ENCODE results near the gene CAPN2. TPM values are rescaled to one million over a fixed set of nuclear protein-coding genes. Genes with fewer than 3 reads are reported as not detected.

The CAPN2 gene
- total RNA-seq, 1 donor: 340 TPM

DNA sequence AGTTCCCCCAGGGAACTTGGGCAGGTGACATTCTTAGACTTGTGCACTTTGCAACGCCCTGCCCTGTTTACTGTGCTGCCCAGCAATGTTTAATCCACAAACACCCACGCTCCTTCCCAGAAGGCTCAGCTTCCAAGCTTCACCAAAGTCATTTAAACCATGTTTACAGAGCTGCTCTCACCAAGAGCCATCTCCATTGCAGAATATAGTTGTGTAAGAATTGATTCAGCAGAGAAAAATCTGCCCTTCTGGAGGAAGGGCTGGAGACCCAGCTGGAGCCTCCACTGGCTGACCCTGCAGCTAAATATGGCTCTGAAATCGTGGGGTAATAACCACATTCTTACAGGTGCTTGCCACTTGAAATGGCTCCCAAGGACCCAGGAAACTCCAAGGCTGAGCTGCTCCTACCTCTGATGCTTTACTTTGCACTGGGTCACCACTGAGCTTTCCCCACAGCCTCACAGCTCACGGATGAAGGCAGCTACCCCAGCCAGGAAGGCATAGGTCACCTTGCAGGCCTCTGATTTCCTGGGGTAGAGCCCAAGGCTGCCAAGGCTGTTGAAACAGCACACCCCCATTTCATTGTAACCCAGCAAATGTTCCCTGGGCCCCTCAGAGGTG lies 8.7 kb downstream of the CAPN2 start:
- Histone ChIP-seq H3K9me3 (ENCODE audit: low read depth, low read length) (no peaks in the 10 kb centered on the region), H3K36me3 (ENCODE audit: insufficient read depth, low read length) (peaks cover 84% of the 10 kb centered on the region), H3K27me3 (ENCODE audit: insufficient read depth, low read length) (no peaks in the 10 kb centered on the region), H3K79me2 (ENCODE audit: insufficient read depth, low read length) (peaks cover 84% of the 10 kb centered on the region), H3K27ac (ENCODE audit: low read depth, low read length) (peak overlapping the region; percentile 87), H4K20me1 (ENCODE audit: insufficient read depth, low read length) (peaks cover 49% of the 10 kb centered on the region), H3K4me2 (ENCODE audit: insufficient read depth, low read length) (peak overlapping the region; percentile 31), H3K4me3 (ENCODE audit: insufficient read depth, low read length) (no peak overlapping the region), H2AFZ (ENCODE audit: low read length) (no peak overlapping the region), H3K4me1 (ENCODE audit: insufficient read depth, low read length) (peaks cover 61% of the 10 kb centered on the region)
- DNase-seq (ENCODE audit: insufficient read length, low spot score, missing footprints): peak; percentile 89
- no peak for TF ChIP-seq CTCF (IDR thresholded peaks at IDR 0.05; ENCODE audit: extremely low read depth, low read depth, low read length)

DNA sequence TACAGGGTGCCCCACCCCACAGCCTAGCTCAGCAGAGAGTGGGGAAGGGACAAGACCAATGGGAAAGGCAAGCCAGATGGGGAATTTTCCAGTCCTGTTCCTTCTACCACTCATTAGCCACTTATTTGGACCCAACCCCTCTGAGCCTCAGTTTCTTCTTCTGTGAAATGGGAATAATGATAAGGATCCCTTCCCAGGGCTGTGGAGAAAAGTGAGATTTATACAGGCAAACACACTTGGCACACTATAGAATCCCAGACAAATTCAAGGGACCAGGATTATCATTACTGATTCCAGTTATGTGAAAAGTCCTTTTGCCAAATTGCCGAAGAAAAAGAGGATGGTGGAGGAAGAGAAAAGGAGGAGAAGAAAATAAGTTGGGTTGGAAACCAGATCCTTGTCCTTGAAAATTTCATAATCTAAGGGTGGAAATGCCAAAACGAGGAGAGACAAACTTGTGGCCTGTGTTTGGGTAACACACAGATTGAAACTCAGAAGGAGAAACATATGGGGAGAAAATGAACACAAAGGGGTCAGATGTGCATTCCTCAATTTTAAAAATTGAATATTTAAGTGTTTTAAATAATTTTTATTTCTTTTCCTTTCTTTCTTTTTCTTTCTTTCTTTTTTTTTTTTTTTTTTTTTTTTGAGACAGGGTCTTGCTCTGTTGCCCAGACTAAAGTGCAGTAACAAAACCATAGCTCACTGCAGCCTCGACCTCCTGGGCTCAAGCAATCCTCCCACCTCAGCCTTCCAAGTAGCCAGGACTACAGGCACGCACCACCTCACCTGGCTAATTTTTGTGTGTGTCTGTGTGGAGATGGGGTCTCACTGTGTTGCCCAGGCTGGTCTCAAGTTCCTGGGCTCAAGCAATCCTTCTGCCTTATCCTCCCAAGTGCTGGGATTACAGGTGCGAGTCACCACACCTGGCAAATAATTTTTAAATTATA lies 9.6 kb downstream of the CAPN2 start:
- peak overlapping the region; percentile 31 for H3K4me2 ChIP-seq (ENCODE audit: insufficient read depth, low read length)
- H2AFZ ChIP-seq (ENCODE audit: low read length): no peak overlapping the region
- TF ChIP-seq CTCF (IDR thresholded peaks at IDR 0.05; ENCODE audit: extremely low read depth, low read depth, low read length): no peak
- peaks cover 82% of the 10 kb centered on the region for H3K79me2 ChIP-seq (ENCODE audit: insufficient read depth, low read length)
- no peaks in the 10 kb centered on the region for H3K27me3 ChIP-seq (ENCODE audit: insufficient read depth, low read length)
- no peak for DNase-seq (ENCODE audit: insufficient read length, low spot score, missing footprints)
- peaks cover 76% of the 10 kb centered on the region for H3K36me3 ChIP-seq (ENCODE audit: insufficient read depth, low read length)
- H3K9me3 ChIP-seq (ENCODE audit: low read depth, low read length): no peaks in the 10 kb centered on the region
- peak overlapping the region; percentile 87 for H3K27ac ChIP-seq (ENCODE audit: low read depth, low read length)
- peaks cover 61% of the 10 kb centered on the region for H3K4me1 ChIP-seq (ENCODE audit: insufficient read depth, low read length)
- H3K4me3 ChIP-seq (ENCODE audit: insufficient read depth, low read length): no peak overlapping the region
- peaks cover 48% of the 10 kb centered on the region for H4K20me1 ChIP-seq (ENCODE audit: insufficient read depth, low read length)

- no peak overlapping the region for H3K4me3 ChIP-seq (ENCODE audit: insufficient read depth, low read length)
- no peak overlapping the region for H2AFZ ChIP-seq (ENCODE audit: low read length)
- no peaks in the 10 kb centered on the region for H3K9me3 ChIP-seq (ENCODE audit: low read depth, low read length)
- no peak for DNase-seq (ENCODE audit: insufficient read length, low spot score, missing footprints)
- H3K36me3 ChIP-seq (ENCODE audit: insufficient read depth, low read length): peaks cover 71% of the 10 kb centered on the region
- peaks cover 42% of the 10 kb centered on the region for H4K20me1 ChIP-seq (ENCODE audit: insufficient read depth, low read length)
- H3K4me1 ChIP-seq (ENCODE audit: insufficient read depth, low read length): peaks cover 62% of the 10 kb centered on the region
- TF ChIP-seq CTCF (IDR thresholded peaks at IDR 0.05; ENCODE audit: extremely low read depth, low read depth, low read length): no peak
- no peak overlapping the region for H3K27ac ChIP-seq (ENCODE audit: low read depth, low read length)
- no peaks in the 10 kb centered on the region for H3K27me3 ChIP-seq (ENCODE audit: insufficient read depth, low read length)
- H3K79me2 ChIP-seq (ENCODE audit: insufficient read depth, low read length): peaks cover 82% of the 10 kb centered on the region
- no peak overlapping the region for H3K4me2 ChIP-seq (ENCODE audit: insufficient read depth, low read length)
These were observed 11.1 kb downstream of the CAPN2 start for GRCh38 chr1:223723351-223723904.

- H3K79me2 ChIP-seq (ENCODE audit: insufficient read depth, low read length): peaks cover 84% of the 10 kb centered on the region
- no peak overlapping the region for H3K27ac ChIP-seq (ENCODE audit: low read depth, low read length)
- H3K27me3 ChIP-seq (ENCODE audit: insufficient read depth, low read length): no peaks in the 10 kb centered on the region
- H3K9me3 ChIP-seq (ENCODE audit: low read depth, low read length): no peaks in the 10 kb centered on the region
- H3K4me1 ChIP-seq (ENCODE audit: insufficient read depth, low read length): peaks cover 58% of the 10 kb centered on the region
- H3K36me3 ChIP-seq (ENCODE audit: insufficient read depth, low read length): peaks cover 71% of the 10 kb centered on the region
- H2AFZ ChIP-seq (ENCODE audit: low read length): no peak overlapping the region
- no peak for TF ChIP-seq CTCF (IDR thresholded peaks at IDR 0.05; ENCODE audit: extremely low read depth, low read depth, low read length)
- no peak overlapping the region for H3K4me2 ChIP-seq (ENCODE audit: insufficient read depth, low read length)
- H4K20me1 ChIP-seq (ENCODE audit: insufficient read depth, low read length): peaks cover 42% of the 10 kb centered on the region
- no peak for DNase-seq (ENCODE audit: insufficient read length, low spot score, missing footprints)
- H3K4me3 ChIP-seq (ENCODE audit: insufficient read depth, low read length): no peak overlapping the region
These were observed 12.0 kb downstream of the CAPN2 start for GRCh38 chr1:223724376-223724775.
